Neural progenitor cell (in vitro differentiated cells): ENCODE data around the gene NEURL1B.

Experiments used
- EZH2 ChIP-seq: fragments of 200-600 bp; sonication (generic); IDR thresholded peaks from 2 replicates; pipeline ENCODE4 v1.6.1; 2017; ENCODE audit warnings: antibody characterized with exemption, mild to moderate bottlenecking, moderate library complexity
- TF ChIP-seq, protein P1 (sequence below): fragments of 200-600 bp; sonication (generic); IDR thresholded peaks from 2 replicates; pipeline ENCODE4 v1.5.1; 2017; ENCODE audit warnings: antibody characterized with exemption, mild to moderate bottlenecking

DNA sequence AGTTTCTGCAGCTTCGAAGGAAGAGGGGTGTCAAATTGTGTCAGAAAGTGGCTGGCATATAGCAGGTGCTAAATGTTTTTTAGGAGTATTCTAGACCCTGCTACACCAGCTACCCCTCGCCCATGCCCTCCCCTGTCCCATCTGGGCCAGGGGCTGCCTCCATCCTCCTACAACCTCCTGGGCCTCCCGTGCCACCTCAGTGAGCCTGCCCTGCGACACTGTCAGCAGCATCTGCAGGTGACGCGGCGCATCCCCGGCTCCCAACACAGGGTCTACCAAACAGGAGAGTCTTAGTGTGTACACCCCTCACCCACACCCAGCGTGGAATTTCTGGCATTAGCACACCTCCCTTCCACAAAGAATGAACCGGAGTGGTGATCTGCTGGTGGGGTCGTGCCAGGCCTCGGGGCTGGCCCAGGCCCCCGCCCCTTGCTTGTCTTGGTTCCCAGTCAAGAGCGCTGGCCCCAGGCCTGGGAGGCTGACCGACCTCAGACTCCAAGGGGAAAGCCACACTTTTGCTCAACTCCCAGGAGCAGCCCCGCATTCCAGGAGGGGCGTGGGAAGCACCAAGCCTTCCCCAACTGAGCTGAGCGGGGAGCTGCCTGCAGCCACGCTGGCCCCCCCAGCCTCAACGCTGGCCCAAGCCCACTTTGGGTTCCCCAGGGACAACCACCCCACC, 55.2 kb downstream of the NEURL1B start:
- TF ChIP-seq, protein P1, sequence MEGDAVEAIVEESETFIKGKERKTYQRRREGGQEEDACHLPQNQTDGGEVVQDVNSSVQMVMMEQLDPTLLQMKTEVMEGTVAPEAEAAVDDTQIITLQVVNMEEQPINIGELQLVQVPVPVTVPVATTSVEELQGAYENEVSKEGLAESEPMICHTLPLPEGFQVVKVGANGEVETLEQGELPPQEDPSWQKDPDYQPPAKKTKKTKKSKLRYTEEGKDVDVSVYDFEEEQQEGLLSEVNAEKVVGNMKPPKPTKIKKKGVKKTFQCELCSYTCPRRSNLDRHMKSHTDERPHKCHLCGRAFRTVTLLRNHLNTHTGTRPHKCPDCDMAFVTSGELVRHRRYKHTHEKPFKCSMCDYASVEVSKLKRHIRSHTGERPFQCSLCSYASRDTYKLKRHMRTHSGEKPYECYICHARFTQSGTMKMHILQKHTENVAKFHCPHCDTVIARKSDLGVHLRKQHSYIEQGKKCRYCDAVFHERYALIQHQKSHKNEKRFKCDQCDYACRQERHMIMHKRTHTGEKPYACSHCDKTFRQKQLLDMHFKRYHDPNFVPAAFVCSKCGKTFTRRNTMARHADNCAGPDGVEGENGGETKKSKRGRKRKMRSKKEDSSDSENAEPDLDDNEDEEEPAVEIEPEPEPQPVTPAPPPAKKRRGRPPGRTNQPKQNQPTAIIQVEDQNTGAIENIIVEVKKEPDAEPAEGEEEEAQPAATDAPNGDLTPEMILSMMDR, result no peak
- no peak for TF ChIP-seq EZH2
